ENCODE data around the gene NR3C1.

NR3C1 gene

DNA sequence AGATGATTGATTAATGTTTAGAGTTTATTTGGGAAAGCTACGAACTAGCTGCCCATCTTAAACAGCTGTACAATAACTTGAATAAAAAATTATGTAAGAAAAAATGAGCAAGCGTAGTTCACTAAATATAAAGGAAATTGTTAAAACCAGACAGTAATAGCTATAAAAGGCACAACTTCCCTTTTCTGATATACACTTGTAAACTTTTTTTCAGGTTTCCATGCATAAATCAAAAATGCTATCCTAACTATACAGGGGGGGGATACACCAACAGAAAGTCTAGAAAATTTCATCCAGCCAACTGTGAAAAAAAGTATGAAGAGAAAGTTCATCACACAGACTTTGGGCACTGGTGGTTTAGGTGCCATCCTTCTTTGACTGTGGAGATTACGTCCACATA lies 122.3 kb downstream of the NR3C1 start:
- H3K27ac ChIP-seq (ENCODE audit: insufficient read depth in 1 of 2, low read depth in 1 of 2, low read length in 2 of 2, poor library complexity in 1 of 2, severe bottlenecking in 2 of 2), result peak overlapping the region in 1 of 2 experiments; percentile 44
- peaks cover 0 to 12% (median 6%) of the 10 kb centered on the region in 5 experiments for H3K9me3 ChIP-seq (ENCODE audit: control extremely low read depth in 1 of 5, control insufficient read depth in 4 of 5, insufficient read depth in 2 of 5, low read depth in 1 of 5, low read length in 4 of 5)
- H3K4me3 ChIP-seq (ENCODE audit: control insufficient read depth in 1 of 7, extremely low read depth in 1 of 7, insufficient read depth in 4 of 7, low read depth in 2 of 7, low read length in 6 of 7), result no peak overlapping the region
- ChIA-PET POLR2A (interaction anchor here (0.8 kb wide), 1 partner anchor 122 kb away, joined by 4 read pairs; the partner anchor contains the start of gene NR3C1), CTCF (interaction anchor here (0.7 to 2.1 kb wide), 5 partner anchors 10 to 544 kb away, joined by 3 to 6 read pairs (median 3); no protein-coding TSS in a partner anchor)
- WGBS (ENCODE audit: insufficient coverage), result no CpG with 5 or more reads among the region's 3 CpGs
- no peaks in the 10 kb centered on the region for H3K27me3 ChIP-seq (replicated peaks in 2 of 5; ENCODE audit: control insufficient read depth in 4 of 5, insufficient read depth in 5 of 5, low read length in 4 of 5)
- DNase-seq, result peak; percentile 26 to 81 (median 69)
- H3K36me3 ChIP-seq (ENCODE audit: control insufficient read depth in 4 of 4, insufficient read depth in 4 of 4, low read length in 3 of 4), result peaks cover 6 to 26% (median 17%) of the 10 kb centered on the region in 4 experiments
- H3K4me1 ChIP-seq (ENCODE audit: control extremely low read depth in 1 of 4, control insufficient read depth in 4 of 4, insufficient read depth in 4 of 4, low read length in 3 of 4), result peaks cover 2 to 15% (median 7%) of the 10 kb centered on the region in 4 experiments

- H3K36me3 ChIP-seq (ENCODE audit: control insufficient read depth in 4 of 4, insufficient read depth in 4 of 4, low read length in 3 of 4), result peaks cover 6 to 26% (median 17%) of the 10 kb centered on the region in 4 experiments
- no peak for DNase-seq
- H3K9me3 ChIP-seq (ENCODE audit: control extremely low read depth in 1 of 5, control insufficient read depth in 4 of 5, insufficient read depth in 2 of 5, low read depth in 1 of 5, low read length in 4 of 5), result peaks cover 0 to 12% (median 6%) of the 10 kb centered on the region in 5 experiments
- WGBS (ENCODE audit: insufficient coverage), result no CpG with 5 or more reads among the region's 2 CpGs
- ChIA-PET CTCF (interaction anchor here (1.1 to 1.6 kb wide), 4 partner anchors 12 to 546 kb away, joined by 3 to 4 read pairs (median 3); no protein-coding TSS in a partner anchor), POLR2A (no interaction called here)
- H3K4me1 ChIP-seq (ENCODE audit: control extremely low read depth in 1 of 4, control insufficient read depth in 4 of 4, insufficient read depth in 4 of 4, low read length in 3 of 4), result peaks cover 5 to 20% (median 7%) of the 10 kb centered on the region in 4 experiments
- no peak overlapping the region for H3K27ac ChIP-seq (ENCODE audit: insufficient read depth in 1 of 2, low read depth in 1 of 2, low read length in 2 of 2, poor library complexity in 1 of 2, severe bottlenecking in 2 of 2)
- H3K27me3 ChIP-seq (replicated peaks in 2 of 5; ENCODE audit: control insufficient read depth in 4 of 5, insufficient read depth in 5 of 5, low read length in 4 of 5), result no peaks in the 10 kb centered on the region
- no peak overlapping the region for H3K4me3 ChIP-seq (ENCODE audit: control insufficient read depth in 1 of 7, extremely low read depth in 1 of 7, insufficient read depth in 4 of 7, low read depth in 2 of 7, low read length in 6 of 7)
Measured at GRCh38 chr5:143279698-143280097, 123.8 kb downstream of the NR3C1 start.

GRCh38 chr5:143277536-143277935 lies 126.0 kb downstream of the NR3C1 start:
- 100% methylated on average over 1 of the region's 2 CpGs for WGBS (ENCODE audit: insufficient coverage)
- DNase-seq, result no peak
- POLR2A ChIA-PET, result no interaction called here
- Histone ChIP-seq H3K36me3 (ENCODE audit: control insufficient read depth in 4 of 4, insufficient read depth in 4 of 4, low read length in 3 of 4) (peaks cover 0 to 14% (median 6%) of the 10 kb centered on the region in 4 experiments), H3K9me3 (ENCODE audit: control extremely low read depth in 1 of 5, control insufficient read depth in 4 of 5, insufficient read depth in 2 of 5, low read depth in 1 of 5, low read length in 4 of 5) (no peaks in the 10 kb centered on the region), H3K27ac (ENCODE audit: insufficient read depth in 1 of 2, low read depth in 1 of 2, low read length in 2 of 2, poor library complexity in 1 of 2, severe bottlenecking in 2 of 2) (no peak overlapping the region), H3K27me3 (replicated peaks in 2 of 5; ENCODE audit: control insufficient read depth in 4 of 5, insufficient read depth in 5 of 5, low read length in 4 of 5) (no peaks in the 10 kb centered on the region), H3K4me3 (ENCODE audit: control insufficient read depth in 1 of 7, extremely low read depth in 1 of 7, insufficient read depth in 4 of 7, low read depth in 2 of 7, low read length in 6 of 7) (no peak overlapping the region), H3K4me1 (ENCODE audit: control extremely low read depth in 1 of 4, control insufficient read depth in 4 of 4, insufficient read depth in 4 of 4, low read length in 3 of 4) (peaks cover 5 to 20% (median 7%) of the 10 kb centered on the region in 4 experiments)
- CTCF ChIA-PET, result no interaction called here

GRCh38 chr5:143275512-143276363 lies 127.7 kb downstream of the NR3C1 start:
- WGBS (ENCODE audit: insufficient coverage), result no CpG with 5 or more reads among the region's 6 CpGs
- POLR2A ChIA-PET, result no interaction called here
- DNase-seq, result peak in 1 of 3 donors; percentile 20

GRCh38 chr5:143274952-143275351 lies 128.5 kb downstream of the NR3C1 start:
- ChIA-PET CTCF (no interaction called here), POLR2A (no interaction called here)
- H3K4me3 ChIP-seq (ENCODE audit: control insufficient read depth in 1 of 7, extremely low read depth in 1 of 7, insufficient read depth in 4 of 7, low read depth in 2 of 7, low read length in 6 of 7), result no peak overlapping the region
- peaks cover 0 to 11% (median 5%) of the 10 kb centered on the region in 4 experiments for H3K36me3 ChIP-seq (ENCODE audit: control insufficient read depth in 4 of 4, insufficient read depth in 4 of 4, low read length in 3 of 4)
- no peaks in the 10 kb centered on the region for H3K27me3 ChIP-seq (replicated peaks in 2 of 5; ENCODE audit: control insufficient read depth in 4 of 5, insufficient read depth in 5 of 5, low read length in 4 of 5)
- H3K9me3 ChIP-seq (ENCODE audit: control extremely low read depth in 1 of 5, control insufficient read depth in 4 of 5, insufficient read depth in 2 of 5, low read depth in 1 of 5, low read length in 4 of 5), result peaks cover 0 to 2% (median 0%) of the 10 kb centered on the region in 5 experiments
- H3K27ac ChIP-seq (ENCODE audit: insufficient read depth in 1 of 2, low read depth in 1 of 2, low read length in 2 of 2, poor library complexity in 1 of 2, severe bottlenecking in 2 of 2), result no peak overlapping the region
- WGBS (ENCODE audit: insufficient coverage), result 67% methylated on average over 1 of the region's 1 CpG
- H3K4me1 ChIP-seq (ENCODE audit: control extremely low read depth in 1 of 4, control insufficient read depth in 4 of 4, insufficient read depth in 4 of 4, low read length in 3 of 4), result peaks cover 0 to 5% (median 2%) of the 10 kb centered on the region in 4 experiments
- DNase-seq, result no peak

More at GRCh38 chr5:143275512-143276363, 127.7 kb downstream of the NR3C1 start:
- no peak overlapping the region for H3K27ac ChIP-seq (ENCODE audit: insufficient read depth in 1 of 2, low read depth in 1 of 2, low read length in 2 of 2, poor library complexity in 1 of 2, severe bottlenecking in 2 of 2)
- H3K9me3 ChIP-seq (ENCODE audit: control extremely low read depth in 1 of 5, control insufficient read depth in 4 of 5, insufficient read depth in 2 of 5, low read depth in 1 of 5, low read length in 4 of 5), result no peaks in the 10 kb centered on the region
- CTCF ChIA-PET, result no interaction called here
- H3K27me3 ChIP-seq (replicated peaks in 2 of 5; ENCODE audit: control insufficient read depth in 4 of 5, insufficient read depth in 5 of 5, low read length in 4 of 5), result no peaks in the 10 kb centered on the region
- H3K4me1 ChIP-seq (ENCODE audit: control extremely low read depth in 1 of 4, control insufficient read depth in 4 of 4, insufficient read depth in 4 of 4, low read length in 3 of 4), result peaks cover 3 to 9% (median 4%) of the 10 kb centered on the region in 4 experiments
- peaks cover 0 to 11% (median 6%) of the 10 kb centered on the region in 4 experiments for H3K36me3 ChIP-seq (ENCODE audit: control insufficient read depth in 4 of 4, insufficient read depth in 4 of 4, low read length in 3 of 4)
- H3K4me3 ChIP-seq (ENCODE audit: control insufficient read depth in 1 of 7, extremely low read depth in 1 of 7, insufficient read depth in 4 of 7, low read depth in 2 of 7, low read length in 6 of 7), result peak overlapping the region in 1 of 7 experiments; percentile 11

DNA sequence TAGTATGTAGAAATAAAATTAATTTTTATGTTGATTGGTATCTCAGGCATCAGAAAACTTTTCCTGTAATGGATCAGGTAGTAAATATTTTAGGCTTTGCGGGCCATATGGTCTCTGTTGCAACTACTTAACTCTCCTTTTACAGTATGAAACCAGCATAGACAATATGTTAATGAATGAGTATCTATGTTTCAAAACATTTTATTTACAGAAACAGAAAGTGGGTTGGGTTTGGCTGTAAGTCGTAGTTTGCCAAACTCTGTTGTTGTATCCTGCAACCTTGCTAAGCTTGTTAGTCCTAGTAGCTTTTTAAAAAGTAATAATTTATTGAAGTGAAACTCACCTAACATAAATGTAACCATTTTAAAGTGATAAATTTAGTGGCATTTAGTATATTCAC lies 132.1 kb downstream of the NR3C1 start:
- Histone ChIP-seq H3K9me3 (ENCODE audit: control extremely low read depth in 1 of 5, control insufficient read depth in 4 of 5, insufficient read depth in 2 of 5, low read depth in 1 of 5, low read length in 4 of 5) (peaks cover 0 to 28% (median 3%) of the 10 kb centered on the region in 5 experiments), H3K36me3 (ENCODE audit: control insufficient read depth in 4 of 4, insufficient read depth in 4 of 4, low read length in 3 of 4) (peaks cover 0 to 2% (median 0%) of the 10 kb centered on the region in 4 experiments), H3K4me3 (ENCODE audit: control insufficient read depth in 1 of 7, extremely low read depth in 1 of 7, insufficient read depth in 4 of 7, low read depth in 2 of 7, low read length in 6 of 7) (no peak overlapping the region), H3K27me3 (replicated peaks in 2 of 5; ENCODE audit: control insufficient read depth in 4 of 5, insufficient read depth in 5 of 5, low read length in 4 of 5) (no peaks in the 10 kb centered on the region), H3K4me1 (ENCODE audit: control extremely low read depth in 1 of 4, control insufficient read depth in 4 of 4, insufficient read depth in 4 of 4, low read length in 3 of 4) (peaks cover 0 to 5% (median 2%) of the 10 kb centered on the region in 4 experiments), H3K27ac (ENCODE audit: insufficient read depth in 1 of 2, low read depth in 1 of 2, low read length in 2 of 2, poor library complexity in 1 of 2, severe bottlenecking in 2 of 2) (no peak overlapping the region)
- CTCF ChIA-PET, result no interaction called here
- WGBS (ENCODE audit: insufficient coverage), result no CpG with 5 or more reads among the region's 2 CpGs
- no peak for DNase-seq
- POLR2A ChIA-PET, result no interaction called here

DNA sequence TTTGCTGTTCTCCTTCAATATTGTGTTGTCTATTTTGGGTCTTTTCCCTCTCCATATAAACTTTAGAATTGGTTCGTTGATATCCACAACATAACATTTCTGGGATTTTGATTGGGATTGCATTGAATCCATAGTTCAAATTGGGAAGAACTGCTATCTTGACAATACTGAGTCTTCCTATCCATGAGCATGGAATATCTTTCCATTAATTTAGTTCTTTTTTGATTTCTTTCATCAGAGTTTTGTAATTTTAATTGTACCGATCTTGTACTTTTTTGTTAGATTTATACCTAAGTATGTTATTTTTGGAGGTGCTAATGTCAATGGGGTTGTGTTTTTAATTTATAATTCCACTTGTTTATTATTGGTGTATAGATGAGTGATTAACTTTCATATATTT lies 135.1 kb downstream of the NR3C1 start:
- no peaks in the 10 kb centered on the region for H3K4me1 ChIP-seq (ENCODE audit: control extremely low read depth in 1 of 4, control insufficient read depth in 4 of 4, insufficient read depth in 4 of 4, low read length in 3 of 4)
- ChIA-PET POLR2A (no interaction called here), CTCF (no interaction called here)
- no peaks in the 10 kb centered on the region for H3K36me3 ChIP-seq (ENCODE audit: control insufficient read depth in 4 of 4, insufficient read depth in 4 of 4, low read length in 3 of 4)
- H3K27me3 ChIP-seq (replicated peaks in 2 of 5; ENCODE audit: control insufficient read depth in 4 of 5, insufficient read depth in 5 of 5, low read length in 4 of 5), result no peaks in the 10 kb centered on the region
- H3K4me3 ChIP-seq (ENCODE audit: control insufficient read depth in 1 of 7, extremely low read depth in 1 of 7, insufficient read depth in 4 of 7, low read depth in 2 of 7, low read length in 6 of 7), result no peak overlapping the region
- DNase-seq, result no peak
- H3K27ac ChIP-seq (ENCODE audit: insufficient read depth in 1 of 2, low read depth in 1 of 2, low read length in 2 of 2, poor library complexity in 1 of 2, severe bottlenecking in 2 of 2), result no peak overlapping the region
- peaks cover 0 to 30% (median 3%) of the 10 kb centered on the region in 5 experiments for H3K9me3 ChIP-seq (ENCODE audit: control extremely low read depth in 1 of 5, control insufficient read depth in 4 of 5, insufficient read depth in 2 of 5, low read depth in 1 of 5, low read length in 4 of 5)
- WGBS (ENCODE audit: insufficient coverage), result no CpG with 5 or more reads among the region's 2 CpGs
